Neural cell (in vitro differentiated cells): ENCODE results near the gene CELSR1. TPM values are rescaled to one million over a fixed set of nuclear protein-coding genes. Genes with fewer than 3 reads are reported as not detected.

ENCODE experiments used
- H2AFZ ChIP-seq: fragments of 200-600, 300-800 bp; sonication (generic), shearing (Covaris generic); 2 replicates; pipeline ENCODE4 v1.6.0; 2014; ENCODE audit warnings: low read depth, mild to moderate bottlenecking, antibody characterized with exemption, low read length, moderate library complexity
- H3F3A ChIP-seq: fragments of 200-600 bp; shearing (Covaris generic); 2 replicates; pipeline ENCODE4 v1.6.1; 2016; ENCODE audit warnings: mild to moderate bottlenecking, moderate library complexity, mixed read lengths, antibody characterized with exemption, low read length; ENCODE audit not compliant: insufficient read depth, poor library complexity, severe bottlenecking
- H3K27ac ChIP-seq: fragments of 200-600, 300-800 bp; sonication (generic), shearing (Covaris generic); 2 replicates; pipeline ENCODE4 v1.5.1; 2014; ENCODE audit warnings: mild to moderate bottlenecking, low read length, moderate library complexity
- H3K27me3 ChIP-seq: fragments of 300-800, 200-600 bp; sonication (generic), shearing (Covaris generic); 2 replicates; pipeline ENCODE4 v1.6.0; 2014; ENCODE audit warnings: mild to moderate bottlenecking, low read depth, low read length, moderate library complexity; ENCODE audit not compliant: insufficient read depth
- H3K36me3 ChIP-seq: fragments of 300-800, 200-600 bp; sonication (generic), shearing (Covaris generic); 2 replicates; pipeline ENCODE4 v1.5.1; 2014; ENCODE audit warnings: mild to moderate bottlenecking, antibody characterized with exemption, low read length, moderate library complexity; ENCODE audit not compliant: insufficient read depth
- H3K4me2 ChIP-seq: fragments of 300-800, 200-600 bp; sonication (generic), shearing (Covaris generic); 2 replicates; pipeline ENCODE4 v1.6.0; 2014; ENCODE audit warnings: mild to moderate bottlenecking, low read length
- H3K4me3 ChIP-seq: fragments of 300-800, 200-600 bp; sonication (generic), shearing (Covaris generic); 2 replicates; pipeline ENCODE4 v1.5.1; 2014; ENCODE audit warnings: mild to moderate bottlenecking, low read length, moderate library complexity
- H3K79me2 ChIP-seq: fragments of 200-600 bp; shearing (Covaris generic); replicated peaks from 2 replicates; pipeline ENCODE4 v1.6.0; 2014; ENCODE audit warnings: mild to moderate bottlenecking, low read length, moderate library complexity; ENCODE audit not compliant: insufficient read depth
- H3K9ac ChIP-seq: fragments of 300-800, 200-600 bp; sonication (generic), shearing (Covaris generic); 2 replicates; pipeline ENCODE4 v1.6.1; 2016; ENCODE audit warnings: mild to moderate bottlenecking, low read length, mixed read lengths
- H3K9me2 ChIP-seq: fragments of 200-600 bp; shearing (Covaris generic); 2 replicates; pipeline ENCODE4 v1.6.1; 2016; ENCODE audit warnings: mild to moderate bottlenecking, low read length, mixed read lengths; ENCODE audit not compliant: insufficient read depth
- H3K9me3 ChIP-seq: fragments of 200-600, 300-800 bp; sonication (generic), shearing (Covaris generic); 2 replicates; pipeline ENCODE4 v1.6.1; 2016; ENCODE audit warnings: mild to moderate bottlenecking, mixed run types, low read length, moderate library complexity, mixed read lengths
- H4K20me1 ChIP-seq: fragments of 200-600 bp; shearing (Covaris generic); 2 replicates; pipeline ENCODE4 v1.6.1; 2016; ENCODE audit warnings: mild to moderate bottlenecking, mixed run types; ENCODE audit not compliant: insufficient read depth
- EP300 ChIP-seq: fragments of 450-650 bp; conservative IDR thresholded peaks from 2 replicates; pipeline ENCODE4 v1.6.1; 2014; ENCODE audit warnings: antibody characterized with exemption, mild to moderate bottlenecking, moderate library complexity; ENCODE audit not compliant: poor library complexity, severe bottlenecking
- EZH2 ChIP-seq: fragments of 200-600, 300-800 bp; shearing (Covaris generic), sonication (generic); IDR thresholded peaks from 2 replicates; pipeline ENCODE4 v1.6.1; 2014; ENCODE audit warnings: antibody characterized with exemption, low read length, borderline replicate concordance, mild to moderate bottlenecking; ENCODE audit not compliant: insufficient read depth, poor library complexity, severe bottlenecking
- MXI1 ChIP-seq: fragments of 450-650 bp; conservative IDR thresholded peaks from 2 replicates; pipeline ENCODE4 v1.6.1; 2014; ENCODE audit warnings: antibody characterized with exemption, mild to moderate bottlenecking; ENCODE audit not compliant: poor library complexity, severe bottlenecking
- POLR2AphosphoS5 ChIP-seq: IDR thresholded peaks from 2 replicates; pipeline ENCODE4 v1.6.1; 2012
- RAD21 ChIP-seq: fragments of 450-650 bp; conservative IDR thresholded peaks from 2 replicates; pipeline ENCODE4 v1.6.1; 2014; ENCODE audit warnings: antibody characterized with exemption, mild to moderate bottlenecking, moderate library complexity
- SMC3 ChIP-seq: fragments of 450-650 bp; conservative IDR thresholded peaks from 2 replicates; pipeline ENCODE4 v1.6.1; 2014; ENCODE audit warnings: antibody characterized with exemption, mild to moderate bottlenecking, moderate library complexity; ENCODE audit not compliant: poor library complexity
- TAF1 ChIP-seq: IDR thresholded peaks from 2 replicates; pipeline ENCODE4 v1.6.1; 2012; ENCODE audit warnings: low read depth
- polyA plus RNA-seq: library from polyadenylated mRNA; depleted of rRNA; stranded (reverse); fragments of >200 nt; gene quantifications from 2 replicates; pipeline ENCODE4 v1.2.3, GENCODE V29; 2014
- TF ChIP-seq, protein P1 (sequence below): fragments of 450-650 bp; IDR thresholded peaks from 2 replicates; pipeline ENCODE4 v1.5.1; 2014; ENCODE audit warnings: antibody characterized with exemption, mild to moderate bottlenecking, moderate library complexity; ENCODE audit not compliant: poor library complexity, severe bottlenecking
- TF ChIP-seq, protein P2 (sequence below): IDR thresholded peaks from 2 replicates; pipeline ENCODE4 v1.6.1; 2012; ENCODE audit warnings: borderline replicate concordance

Gene CELSR1
- polyA plus RNA-seq, 1 donor from 2014 or later, result 0.14 TPM

DNA sequence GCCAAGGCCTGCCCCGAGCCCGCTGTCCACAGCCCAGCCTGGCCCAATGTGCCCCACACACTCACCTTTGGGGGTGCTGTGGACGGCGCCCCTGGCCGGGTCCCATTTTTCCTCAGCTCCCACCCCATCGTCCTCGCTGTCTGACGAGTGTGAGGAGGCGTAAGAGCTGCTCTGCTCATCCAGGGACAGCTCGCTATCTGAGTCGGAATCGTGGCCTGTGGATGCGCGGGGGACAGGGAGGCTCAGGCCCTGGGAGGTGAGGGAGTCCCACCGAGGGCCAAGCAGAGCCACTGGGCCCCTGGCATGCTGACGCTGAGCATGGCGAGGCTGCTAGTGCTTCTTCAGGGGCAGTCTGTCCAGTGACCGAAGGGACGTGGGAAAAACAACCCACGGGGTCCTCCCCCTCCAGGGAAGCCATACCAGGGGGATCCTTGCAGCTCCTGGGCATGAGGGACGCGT is 172.2 kb downstream of the CELSR1 start:
- Histone ChIP-seq H3F3A (no peaks in the 10 kb centered on the region), H3K9me2 (no peaks in the 10 kb centered on the region), H3K4me3 (no peak overlapping the region), H4K20me1 (no peaks in the 10 kb centered on the region), H3K79me2 (no peaks in the 10 kb centered on the region), H3K9me3 (no peaks in the 10 kb centered on the region), H3K27me3 (no peaks in the 10 kb centered on the region), H2AFZ (no peak overlapping the region), H3K9ac (no peak overlapping the region), H3K4me2 (no peak overlapping the region), H3K27ac (no peak overlapping the region), H3K36me3 (no peaks in the 10 kb centered on the region)
- no peak for TF ChIP-seq MXI1
- TF ChIP-seq EP300, result no peak
- no peak for TF ChIP-seq POLR2AphosphoS5
- no peak for TF ChIP-seq RAD21
- no peak for TF ChIP-seq TAF1
- TF ChIP-seq, protein P1, sequence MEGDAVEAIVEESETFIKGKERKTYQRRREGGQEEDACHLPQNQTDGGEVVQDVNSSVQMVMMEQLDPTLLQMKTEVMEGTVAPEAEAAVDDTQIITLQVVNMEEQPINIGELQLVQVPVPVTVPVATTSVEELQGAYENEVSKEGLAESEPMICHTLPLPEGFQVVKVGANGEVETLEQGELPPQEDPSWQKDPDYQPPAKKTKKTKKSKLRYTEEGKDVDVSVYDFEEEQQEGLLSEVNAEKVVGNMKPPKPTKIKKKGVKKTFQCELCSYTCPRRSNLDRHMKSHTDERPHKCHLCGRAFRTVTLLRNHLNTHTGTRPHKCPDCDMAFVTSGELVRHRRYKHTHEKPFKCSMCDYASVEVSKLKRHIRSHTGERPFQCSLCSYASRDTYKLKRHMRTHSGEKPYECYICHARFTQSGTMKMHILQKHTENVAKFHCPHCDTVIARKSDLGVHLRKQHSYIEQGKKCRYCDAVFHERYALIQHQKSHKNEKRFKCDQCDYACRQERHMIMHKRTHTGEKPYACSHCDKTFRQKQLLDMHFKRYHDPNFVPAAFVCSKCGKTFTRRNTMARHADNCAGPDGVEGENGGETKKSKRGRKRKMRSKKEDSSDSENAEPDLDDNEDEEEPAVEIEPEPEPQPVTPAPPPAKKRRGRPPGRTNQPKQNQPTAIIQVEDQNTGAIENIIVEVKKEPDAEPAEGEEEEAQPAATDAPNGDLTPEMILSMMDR, result no peak

DNA sequence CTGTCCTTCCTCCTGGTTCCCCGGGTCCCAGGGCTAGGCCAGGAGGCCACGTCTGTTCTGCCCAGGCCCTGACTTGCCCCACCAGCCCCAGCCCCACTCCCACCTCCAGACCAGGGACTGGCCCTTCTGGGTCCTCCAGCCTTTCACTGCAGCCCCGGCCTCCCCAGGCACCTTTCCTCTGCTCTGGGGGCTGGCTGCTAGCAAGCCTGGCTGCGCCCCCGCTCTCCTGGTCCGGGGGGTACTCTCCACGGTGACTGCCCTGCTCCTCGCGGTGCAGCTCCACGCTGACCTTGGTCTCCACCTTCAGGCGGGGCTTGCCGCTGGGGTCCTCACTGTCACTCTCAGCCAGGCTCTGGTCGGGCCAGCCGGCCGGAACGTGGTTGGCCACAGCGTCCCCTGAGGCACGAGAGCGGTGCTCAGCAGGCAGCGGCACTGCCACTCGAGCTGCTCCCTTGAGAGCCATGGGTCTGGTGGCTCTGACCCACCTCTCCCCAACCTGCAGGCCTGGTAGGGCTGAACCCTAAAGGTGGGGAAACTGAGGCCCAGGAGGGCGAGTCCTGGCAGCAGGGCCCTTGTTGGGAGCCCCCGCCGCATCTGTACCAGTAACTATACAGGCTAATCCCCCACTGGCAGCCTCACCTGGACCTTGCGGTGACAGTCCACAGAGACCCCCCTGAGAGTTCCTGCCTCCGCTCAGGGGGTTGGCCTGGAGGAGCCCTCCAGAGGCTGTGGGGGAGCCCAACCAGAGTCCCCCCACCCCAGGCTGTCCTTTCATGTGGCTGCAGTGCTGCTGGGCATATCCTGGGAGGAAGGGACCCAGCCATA is 172.9 kb downstream of the CELSR1 start:
- Histone ChIP-seq H3K27ac (no peak overlapping the region), H4K20me1 (no peaks in the 10 kb centered on the region), H3K27me3 (no peaks in the 10 kb centered on the region), H3K9me3 (no peaks in the 10 kb centered on the region), H3K9ac (no peak overlapping the region), H3K79me2 (no peaks in the 10 kb centered on the region), H2AFZ (no peak overlapping the region), H3K36me3 (no peaks in the 10 kb centered on the region), H3K4me2 (no peak overlapping the region), H3K4me3 (no peak overlapping the region), H3K9me2 (no peaks in the 10 kb centered on the region), H3F3A (no peaks in the 10 kb centered on the region)
- TF ChIP-seq RAD21 (no peak), SMC3 (no peak), POLR2AphosphoS5 (no peak), EP300 (no peak), MXI1 (no peak), EZH2 (no peak), TAF1 (no peak)
- TF ChIP-seq, protein P1, result no peak
- TF ChIP-seq, protein P2, sequence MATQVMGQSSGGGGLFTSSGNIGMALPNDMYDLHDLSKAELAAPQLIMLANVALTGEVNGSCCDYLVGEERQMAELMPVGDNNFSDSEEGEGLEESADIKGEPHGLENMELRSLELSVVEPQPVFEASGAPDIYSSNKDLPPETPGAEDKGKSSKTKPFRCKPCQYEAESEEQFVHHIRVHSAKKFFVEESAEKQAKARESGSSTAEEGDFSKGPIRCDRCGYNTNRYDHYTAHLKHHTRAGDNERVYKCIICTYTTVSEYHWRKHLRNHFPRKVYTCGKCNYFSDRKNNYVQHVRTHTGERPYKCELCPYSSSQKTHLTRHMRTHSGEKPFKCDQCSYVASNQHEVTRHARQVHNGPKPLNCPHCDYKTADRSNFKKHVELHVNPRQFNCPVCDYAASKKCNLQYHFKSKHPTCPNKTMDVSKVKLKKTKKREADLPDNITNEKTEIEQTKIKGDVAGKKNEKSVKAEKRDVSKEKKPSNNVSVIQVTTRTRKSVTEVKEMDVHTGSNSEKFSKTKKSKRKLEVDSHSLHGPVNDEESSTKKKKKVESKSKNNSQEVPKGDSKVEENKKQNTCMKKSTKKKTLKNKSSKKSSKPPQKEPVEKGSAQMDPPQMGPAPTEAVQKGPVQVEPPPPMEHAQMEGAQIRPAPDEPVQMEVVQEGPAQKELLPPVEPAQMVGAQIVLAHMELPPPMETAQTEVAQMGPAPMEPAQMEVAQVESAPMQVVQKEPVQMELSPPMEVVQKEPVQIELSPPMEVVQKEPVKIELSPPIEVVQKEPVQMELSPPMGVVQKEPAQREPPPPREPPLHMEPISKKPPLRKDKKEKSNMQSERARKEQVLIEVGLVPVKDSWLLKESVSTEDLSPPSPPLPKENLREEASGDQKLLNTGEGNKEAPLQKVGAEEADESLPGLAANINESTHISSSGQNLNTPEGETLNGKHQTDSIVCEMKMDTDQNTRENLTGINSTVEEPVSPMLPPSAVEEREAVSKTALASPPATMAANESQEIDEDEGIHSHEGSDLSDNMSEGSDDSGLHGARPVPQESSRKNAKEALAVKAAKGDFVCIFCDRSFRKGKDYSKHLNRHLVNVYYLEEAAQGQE, result no peak
